Cardiac muscle cell (in vitro differentiated cells and primary cell): ENCODE measurements around the gene ZNF835. TPM values are rescaled to one million over a fixed set of nuclear protein-coding genes. Genes with fewer than 3 reads are reported as not detected.
A peak's percentile ranks its signal among the peaks of the same experiment; 100 is the strongest.

ENCODE experiments used
- DNase-seq, 2 donors: peaks; one replicate each; pipeline versions ENCODE4 v3.0.0 to v3.0.0-alpha.2; 2010 to 2017; ENCODE audit warnings: low read depth in 1 of 2, low spot score in 1 of 2
- H3K27ac ChIP-seq: fragments of 200-600 bp; sonication (generic); 2 replicates; pipeline ENCODE4 v1.5.1; 2016
- H3K27me3 ChIP-seq: fragments of 200-600 bp; sonication (generic); 2 replicates; pipeline ENCODE4 v1.6.0; 2016; ENCODE audit warnings: control low read depth
- H3K36me3 ChIP-seq: fragments of 200-600 bp; sonication (generic); 2 replicates; pipeline ENCODE4 v1.5.1; 2016; ENCODE audit warnings: control low read depth
- H3K4me1 ChIP-seq: fragments of 200-600 bp; sonication (generic); 2 replicates; pipeline ENCODE4 v1.8.1; 2017; ENCODE audit warnings: low read depth, mild to moderate bottlenecking, mixed run types
- H3K4me3 ChIP-seq: fragments of 200-600 bp; sonication (generic); 2 replicates; pipeline ENCODE4 v1.5.1; 2016; ENCODE audit warnings: mild to moderate bottlenecking
- H3K9me3 ChIP-seq: fragments of 200-600 bp; sonication (generic); 2 replicates; pipeline ENCODE4 v1.5.1; 2017; ENCODE audit warnings: low read depth, mild to moderate bottlenecking, control low read depth
- CTCF ChIP-seq: IDR thresholded peaks from 2 replicates; pipeline ENCODE4 v1.5.1; 2012; ENCODE audit warnings: low read depth, mild to moderate bottlenecking, low read length
- polyA plus RNA-seq: library from polyadenylated mRNA; unstranded; fragments of >200 nt; fragmentation: Nextera tagmentation; extraction: Ambion mirVana; gene quantifications from 2 replicates; pipeline ENCODE4 v1.2.1, GENCODE V29; 2016
- total RNA-seq: library from RNA; depleted of rRNA; stranded (reverse); fragments of >200 nt; gene quantifications from 2 replicates; pipeline ENCODE4 v1.2.3, GENCODE V29; 2016

Gene ZNF835
- 0.11 and 0.98 TPM in 2 replicates for total RNA-seq
- 1.6 TPM in 1 of 2 replicates, not detected in the other for polyA plus RNA-seq

GRCh38 chr19:56671613-56671994 is at the start of gene ZNF835:
ZNF835 (minus strand) TSS chr19:56671757; CDS start chr19:56665198, 6,559 bp downstream.
- DNase-seq, result peak; percentile 53 to 57
- Histone ChIP-seq H3K9me3 (no peaks in the 10 kb centered on the region), H3K27ac (no peak within 1 kb of the TSS), H3K36me3 (no peaks in the 10 kb centered on the region), H3K4me1 (no peaks in the 10 kb centered on the region), H3K4me3 (peak within 1 kb of the TSS; percentile 14), H3K27me3 (no peaks in the 10 kb centered on the region)
- no peak for TF ChIP-seq CTCF

- H3K27me3 ChIP-seq, result no peaks in the 10 kb centered on the region
- H3K36me3 ChIP-seq, result no peaks in the 10 kb centered on the region
- DNase-seq, result peak in 1 of 2 donors; percentile 0
- no peaks in the 10 kb centered on the region for H3K9me3 ChIP-seq
- no peak overlapping the region for H3K4me3 ChIP-seq
- no peaks in the 10 kb centered on the region for H3K4me1 ChIP-seq
- no peak overlapping the region for H3K27ac ChIP-seq
- no peak for TF ChIP-seq CTCF
Observed at GRCh38 chr19:56720281-56720680, 48.7 kb upstream of the ZNF835 start.

GRCh38 chr19:56718231-56718630 is 46.7 kb upstream of the ZNF835 start:
- no peak overlapping the region for H3K27ac ChIP-seq
- no peaks in the 10 kb centered on the region for H3K36me3 ChIP-seq
- no peaks in the 10 kb centered on the region for H3K4me1 ChIP-seq
- H3K4me3 ChIP-seq, result no peak overlapping the region
- H3K9me3 ChIP-seq, result no peaks in the 10 kb centered on the region
- TF ChIP-seq CTCF, result no peak
- no peaks in the 10 kb centered on the region for H3K27me3 ChIP-seq
- DNase-seq, result no peak

- no peaks in the 10 kb centered on the region for H3K36me3 ChIP-seq
- no peak overlapping the region for H3K4me3 ChIP-seq
- TF ChIP-seq CTCF, result no peak
- H3K27ac ChIP-seq, result no peak overlapping the region
- H3K4me1 ChIP-seq, result no peaks in the 10 kb centered on the region
- DNase-seq, result no peak
- no peaks in the 10 kb centered on the region for H3K27me3 ChIP-seq
- no peaks in the 10 kb centered on the region for H3K9me3 ChIP-seq
Observed at GRCh38 chr19:56712611-56713276, 41.2 kb upstream of the ZNF835 start.

GRCh38 chr19:56710437-56710836 is 38.9 kb upstream of the ZNF835 start:
- Histone ChIP-seq H3K36me3 (no peaks in the 10 kb centered on the region), H3K27ac (no peak overlapping the region), H3K4me3 (no peak overlapping the region), H3K27me3 (no peaks in the 10 kb centered on the region), H3K9me3 (no peaks in the 10 kb centered on the region), H3K4me1 (no peaks in the 10 kb centered on the region)
- no peak for TF ChIP-seq CTCF
- no peak for DNase-seq
